Right hindlimb (tissue), 1 donor: Measurements from ENCODE around the gene RETREG1.

Experiments
- DNase-seq: peaks from one replicate; pipeline ENCODE4 v3.0.0-alpha.2; 2018

RETREG1 gene

DNA sequence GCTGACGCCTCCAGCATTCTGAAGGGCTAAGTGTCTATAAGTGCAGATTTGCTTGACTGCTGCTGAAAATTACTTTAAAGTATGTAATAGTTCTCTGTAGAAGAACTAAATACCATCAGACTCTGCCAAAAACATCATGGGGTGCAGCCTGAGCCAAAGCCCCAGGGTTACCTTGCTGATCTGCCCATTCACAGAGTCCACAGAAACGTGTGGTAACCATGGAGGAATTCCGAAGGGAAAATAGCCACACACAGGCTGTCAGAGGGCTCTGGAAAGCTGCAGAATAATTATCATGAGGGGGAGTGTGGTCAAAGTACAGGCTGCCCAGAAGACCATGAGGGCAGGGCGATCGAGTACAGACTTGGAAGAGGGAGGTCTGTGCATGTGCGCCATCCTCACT, 36.4 kb downstream of the RETREG1 start:
- DNase-seq: peak; percentile 38

GRCh38 chr5:16579142-16579847, 37.5 kb downstream of the RETREG1 start:
- peak; percentile 31 for DNase-seq

GRCh38 chr5:16578474-16578883, 38.3 kb downstream of the RETREG1 start:
- no peak for DNase-seq

DNA sequence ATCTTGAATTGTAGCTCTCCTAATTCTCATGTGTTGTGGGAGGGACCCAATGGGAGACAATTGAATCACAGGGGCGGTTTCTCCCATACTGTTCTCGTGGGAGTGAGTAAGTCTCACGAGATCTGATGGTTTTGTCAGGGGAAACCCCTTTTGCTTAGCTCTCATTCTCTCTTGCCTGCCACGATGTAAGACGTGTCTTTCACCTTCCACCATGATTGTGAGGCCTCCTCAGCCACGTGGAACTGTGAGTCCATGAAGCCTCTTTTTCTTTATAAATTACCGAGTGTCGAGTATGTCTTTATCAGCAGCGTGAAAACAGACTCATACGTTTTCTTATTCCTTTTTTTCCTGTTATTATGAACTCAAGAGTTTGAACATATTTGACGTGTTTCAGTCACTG, 39.1 kb downstream of the RETREG1 start:
- no peak for DNase-seq

- peak; percentile 50 for DNase-seq
Observed at GRCh38 chr5:16574789-16575721, 41.7 kb downstream of the RETREG1 start.

- DNase-seq: no peak
Observed at GRCh38 chr5:16573401-16573800, 43.4 kb downstream of the RETREG1 start.

- DNase-seq: no peak
Observed at GRCh38 chr5:16572289-16573015, 44.3 kb downstream of the RETREG1 start.

DNA sequence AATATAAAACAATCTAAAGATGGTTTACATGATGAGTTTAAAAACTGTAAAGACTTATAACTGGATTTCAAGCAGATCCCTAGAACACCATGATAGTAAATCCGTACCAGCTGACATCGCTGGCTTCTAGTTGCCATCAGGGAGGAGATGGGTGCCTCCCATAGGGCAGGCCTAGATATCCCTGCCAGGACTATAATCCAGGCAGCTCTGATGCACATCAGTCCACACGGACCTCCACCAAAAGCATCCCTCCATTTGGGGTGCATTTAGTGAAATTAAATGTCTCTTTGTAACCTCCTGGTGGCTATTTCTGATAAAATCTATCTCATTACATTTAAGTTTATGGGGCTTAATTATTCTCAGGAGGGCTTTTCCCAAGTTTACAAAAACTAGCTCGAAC, 45.8 kb downstream of the RETREG1 start:
- DNase-seq: no peak

- DNase-seq: no peak
Observed at GRCh38 chr5:16570121-16570815, 46.5 kb downstream of the RETREG1 start.

DNA sequence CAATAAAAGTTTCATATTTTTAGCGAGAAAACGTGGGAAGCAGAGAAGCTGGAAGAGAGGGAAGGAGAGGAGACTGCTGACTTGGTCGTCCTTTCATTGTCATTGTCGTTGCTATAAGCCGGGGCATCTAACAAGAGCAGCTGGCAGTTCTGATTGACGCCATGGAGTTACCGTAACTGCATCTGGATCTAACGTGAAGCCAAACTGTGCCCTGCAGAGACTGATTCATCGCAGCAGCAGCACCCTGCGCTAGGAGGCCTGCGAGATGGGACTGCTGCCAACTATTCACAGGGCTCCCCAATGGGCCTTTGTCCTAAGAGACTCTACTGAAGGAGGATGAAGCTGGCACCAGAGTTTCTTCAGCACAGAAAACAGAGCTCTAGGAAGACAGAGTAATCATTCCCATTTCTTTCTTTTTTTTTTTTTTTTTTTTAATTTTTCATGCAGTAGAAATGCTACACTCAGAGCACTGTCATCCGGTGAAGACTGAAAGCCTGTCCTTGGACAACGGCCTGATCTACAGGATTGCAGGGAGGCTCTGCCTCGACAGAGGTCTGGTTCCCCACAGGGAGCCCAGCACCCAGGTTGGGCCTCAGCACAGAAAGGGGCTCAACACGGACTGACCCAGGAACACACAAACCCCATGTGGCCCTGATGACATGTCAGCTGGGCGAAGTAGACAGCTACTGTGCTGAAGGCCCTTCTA, 47.8 kb downstream of the RETREG1 start:
- no peak for DNase-seq

- no peak for DNase-seq
Observed at GRCh38 chr5:16567365-16567764, 49.4 kb downstream of the RETREG1 start.

DNA sequence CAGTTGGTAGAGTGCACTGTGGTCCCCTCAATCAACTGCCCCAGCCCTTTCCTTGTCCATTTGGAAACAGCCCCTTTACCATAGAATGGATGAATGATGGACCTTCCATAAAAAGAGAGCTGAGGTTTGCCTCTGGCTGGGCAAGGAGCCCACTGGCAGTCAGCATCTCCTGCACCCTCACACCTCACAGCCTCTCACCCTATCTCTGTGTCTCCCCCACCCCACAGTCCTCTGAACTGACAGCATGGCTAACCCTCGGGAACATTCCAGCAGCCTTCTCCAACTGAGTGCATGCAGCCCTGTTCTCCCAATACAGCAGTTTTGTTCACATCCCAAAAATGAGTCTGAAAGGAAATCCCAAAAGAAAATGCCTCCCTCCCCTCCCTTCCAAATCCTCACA, 51.7 kb downstream of the RETREG1 start:
- DNase-seq: no peak

- no peak for DNase-seq
Observed at GRCh38 chr5:16564248-16564867, 52.4 kb downstream of the RETREG1 start.

DNA sequence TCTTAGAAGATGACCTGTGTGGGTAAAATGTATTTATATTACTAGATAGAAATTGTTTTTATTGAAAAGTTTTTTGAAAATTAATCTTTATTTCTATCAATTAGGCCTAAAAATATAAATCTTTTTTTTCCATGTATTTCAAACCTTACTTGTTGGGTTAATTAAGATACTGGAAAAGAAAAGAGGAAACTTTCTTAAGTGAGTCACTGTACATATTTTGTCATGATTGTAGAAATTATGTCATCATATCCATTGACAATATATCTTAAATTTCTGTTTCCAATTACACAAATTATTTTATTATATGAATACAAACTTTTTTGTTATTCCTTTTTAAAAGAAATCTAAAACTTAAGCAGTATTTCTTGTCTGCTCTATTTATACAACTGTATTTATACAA, 53.1 kb downstream of the RETREG1 start:
- DNase-seq: no peak

DNA sequence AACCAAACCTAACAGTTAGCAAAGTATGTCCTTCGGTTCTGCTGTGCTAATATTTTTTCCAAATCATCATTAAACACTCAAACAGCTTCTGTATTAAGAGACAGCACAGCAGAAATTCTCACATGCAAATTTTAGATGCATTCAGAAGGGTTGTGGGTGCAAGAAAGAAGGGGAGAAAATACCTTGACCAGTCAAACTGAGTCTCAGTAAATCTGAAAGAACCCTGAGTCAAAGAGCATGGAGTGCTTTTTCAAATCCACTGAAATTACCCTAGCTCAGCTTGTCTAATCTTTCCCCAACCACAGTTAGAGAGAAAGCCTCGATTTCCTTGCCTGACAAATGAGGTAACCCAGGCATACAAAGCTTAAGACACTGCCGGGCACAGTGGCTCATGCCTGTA, 55.1 kb downstream of the RETREG1 start:
- no peak for DNase-seq

DNA sequence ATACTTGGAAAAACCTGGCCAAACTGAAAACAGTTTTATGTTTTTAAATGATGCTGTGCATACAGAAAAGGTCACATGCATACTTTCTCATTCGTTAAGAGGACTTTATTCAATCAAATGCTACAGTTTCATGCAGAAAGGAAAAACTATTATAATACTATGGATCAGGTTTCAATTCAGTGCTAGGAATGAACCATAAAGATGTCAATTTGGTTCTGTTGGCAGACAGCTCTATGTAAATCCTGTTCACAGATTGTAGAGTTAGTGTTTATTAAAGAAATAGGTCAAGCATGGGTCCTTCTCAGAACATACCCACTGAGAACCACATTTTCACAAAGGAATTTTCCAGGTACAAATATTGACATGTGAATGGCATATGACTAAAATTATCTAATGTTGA, 57.1 kb downstream of the RETREG1 start:
- DNase-seq: no peak

DNA sequence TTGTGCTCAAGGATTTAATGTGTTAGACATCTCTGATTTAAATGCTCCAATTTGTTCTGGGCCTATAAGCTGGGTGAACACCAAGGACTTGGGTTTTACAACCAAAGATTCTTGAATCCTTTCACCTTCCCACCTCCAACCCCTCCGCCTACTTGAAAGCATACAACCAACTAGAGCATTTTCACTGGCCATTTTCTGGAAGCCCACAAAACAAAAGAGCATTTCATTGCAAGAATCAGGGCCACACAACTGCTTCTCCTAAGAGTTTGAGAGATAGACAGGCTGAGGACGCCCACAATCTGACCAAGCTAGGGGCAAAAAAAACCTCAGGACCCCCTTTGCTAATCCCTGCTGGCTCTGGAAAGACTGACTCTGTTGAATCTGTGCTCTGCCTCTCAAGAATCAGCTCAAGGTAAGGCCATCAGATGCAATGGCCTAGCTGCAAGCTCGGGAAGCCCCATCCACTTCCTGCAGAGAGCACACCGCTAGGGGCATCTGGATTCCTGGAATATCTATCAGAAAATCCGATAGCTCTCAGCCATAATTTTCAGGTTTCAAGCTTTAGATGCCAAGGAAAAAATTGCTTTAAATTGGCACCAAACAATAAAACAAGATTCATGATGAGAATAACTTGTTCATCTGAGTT, 57.7 kb downstream of the RETREG1 start:
- no peak for DNase-seq

GRCh38 chr5:16557477-16557876, 59.3 kb downstream of the RETREG1 start:
- no peak for DNase-seq

DNA sequence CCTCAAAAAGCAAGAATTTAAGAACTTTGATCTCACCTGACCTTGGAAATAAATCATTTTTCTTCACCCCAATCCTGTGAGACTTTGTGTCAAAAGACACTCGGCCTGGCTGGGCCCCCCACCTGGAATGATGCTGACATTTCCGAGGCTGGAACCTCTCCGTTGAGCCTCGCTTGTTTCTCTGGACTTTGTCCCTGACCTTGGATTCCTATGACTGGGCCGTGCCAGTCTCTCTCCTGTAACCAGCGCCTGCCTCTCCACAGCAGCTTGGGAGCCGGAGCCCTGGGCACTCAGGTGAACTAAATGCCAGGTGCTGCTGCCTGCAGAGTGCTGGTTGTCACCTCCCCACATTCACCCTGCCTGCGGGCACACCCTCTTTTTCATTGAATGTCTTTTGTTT, 62.7 kb downstream of the RETREG1 start:
- no peak for DNase-seq

DNA sequence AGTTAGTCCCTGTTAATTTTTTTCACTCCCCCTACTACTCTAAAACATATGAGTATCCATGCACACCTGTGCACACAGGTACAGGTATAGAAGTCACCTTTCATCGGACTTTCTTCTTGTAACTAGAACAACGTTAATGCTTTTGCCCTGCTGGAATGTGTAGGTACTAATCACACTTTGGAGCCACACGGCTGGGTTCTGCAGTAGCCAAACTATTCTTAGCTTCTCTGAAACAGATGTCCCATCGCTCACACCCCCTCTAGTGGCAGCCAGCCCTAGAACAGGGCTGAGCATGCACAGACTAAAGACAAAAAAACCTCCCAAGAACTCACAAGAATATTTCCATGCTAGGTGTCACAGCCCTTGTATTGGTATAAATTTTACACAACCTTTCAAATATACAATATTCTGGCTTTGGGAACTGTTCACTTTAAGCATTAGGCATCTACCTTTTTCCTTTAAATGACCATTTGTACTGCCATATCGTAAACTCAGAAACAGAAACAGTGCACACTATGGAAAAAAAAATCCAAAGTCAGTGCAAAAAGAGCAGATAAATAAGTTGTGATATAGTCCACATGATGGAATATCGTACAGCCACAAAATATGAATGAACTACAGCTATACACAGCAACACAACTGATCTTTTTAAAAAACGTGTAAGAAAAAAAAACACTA, 64.0 kb downstream of the RETREG1 start:
- peak; percentile 81 for DNase-seq

- no peak for DNase-seq
Observed at GRCh38 chr5:16551628-16552027, 65.2 kb downstream of the RETREG1 start.
